ENCODE measurements around the gene CYTH1.

- TF ChIP-seq CTCF (IDR thresholded peaks at IDR 0.05; ENCODE audit: insufficient read depth, low read depth, low read length), result no peak
- no peak for TF ChIP-seq EZH2 (IDR thresholded peaks at IDR 0.05; ENCODE audit: insufficient read depth, low read length)
Measured at GRCh38 chr17:78765821-78766220, 16.3 kb downstream of the CYTH1 start.

All from astrocyte (in vitro differentiated cells and primary cell).